Measurements from ENCODE around the gene DDI2.
"Not testable (repeated sequence)": the region's sequence is repeated elsewhere in the genome, so short reads cannot be mapped to it uniquely, and the experiment has no call there.

The DDI2 gene

GRCh38 chr1:15680561-15681348 is 63.5 kb downstream of the DDI2 start:
- peak; percentile 92 to 97 for DNase-seq

- DNase-seq, result peak in 1 of 2 donors; percentile 29
Measured at GRCh38 chr1:15681349-15682292, 64.4 kb downstream of the DDI2 start.

GRCh38 chr1:15682936-15683341 is 65.7 kb downstream of the DDI2 start:
- DNase-seq, result no peak

- DNase-seq, result no peak
Measured at GRCh38 chr1:15683345-15684039, 66.2 kb downstream of the DDI2 start.

- peak; percentile 35 to 61 for DNase-seq
Measured at GRCh38 chr1:15684042-15684461, 66.8 kb downstream of the DDI2 start, which contains the start of gene PLEKHM2. PLEKHM2 (plus strand) TSS chr1:15684320; CDS start chr1:15684559, 239 bp downstream.

GRCh38 chr1:15684468-15685291 is 67.4 kb downstream of the DDI2 start:
- DNase-seq, result peak; percentile 51 to 76

GRCh38 chr1:15685820-15686219 is 68.6 kb downstream of the DDI2 start:
- no peak for DNase-seq

- peak in 1 of 2 donors; percentile 17 for DNase-seq
Measured at GRCh38 chr1:15687446-15687845, 70.2 kb downstream of the DDI2 start.

- DNase-seq, result no peak
Measured at GRCh38 chr1:15690317-15690716, 73.1 kb downstream of the DDI2 start.

GRCh38 chr1:15691434-15692032 is 74.3 kb downstream of the DDI2 start:
- no peak for DNase-seq

GRCh38 chr1:15692121-15692682 is 74.9 kb downstream of the DDI2 start:
- DNase-seq, result no peak

GRCh38 chr1:15693371-15693770 is 76.1 kb downstream of the DDI2 start:
- no peak for DNase-seq

GRCh38 chr1:15696956-15697521 is 79.8 kb downstream of the DDI2 start:
- DNase-seq, result peak; percentile 81 to 87

GRCh38 chr1:15698201-15698600 is 80.9 kb downstream of the DDI2 start:
- DNase-seq, result no peak

GRCh38 chr1:15699321-15699720 is 82.1 kb downstream of the DDI2 start:
- DNase-seq, result not testable (repeated sequence)

- DNase-seq, result no peak
Measured at GRCh38 chr1:15700508-15700907, 83.2 kb downstream of the DDI2 start.

GRCh38 chr1:15701784-15702183 is 84.5 kb downstream of the DDI2 start:
- no peak for DNase-seq

- peak in 1 of 2 donors; percentile 11 for DNase-seq
Measured at GRCh38 chr1:15702722-15703550, 85.7 kb downstream of the DDI2 start.

GRCh38 chr1:15703562-15703961 is 86.3 kb downstream of the DDI2 start:
- DNase-seq, result peak; percentile 43 to 68

Measured in inflammatory macrophage (primary cell).